Ascending aorta (tissue), 2 donors: ENCODE measurements around the gene P2RY14. TPM values are rescaled to one million over a fixed set of nuclear protein-coding genes. Genes with fewer than 3 reads are reported as not detected.
"Not testable (repeated sequence)": the region's sequence is repeated elsewhere in the genome, so short reads cannot be mapped to it uniquely, and the experiment has no call there.

Source experiments
- DNase-seq, 2 donors: peaks; one replicate each; pipeline ENCODE4 v3.0.0-alpha.2; 2019; ENCODE audit warnings: low spot score in 2 of 2
- H3K27ac ChIP-seq, 2 donors: fragments of 200-600 bp; sonication (generic); one replicate each; pipeline ENCODE4 v1.5.1; 2016 to 2017; ENCODE audit warnings: mild to moderate bottlenecking in 1 of 2
- H3K27me3 ChIP-seq: fragments of 200-600 bp; sonication (generic); one replicate; pipeline ENCODE4 v1.5.1; 2017
- H3K36me3 ChIP-seq, 2 donors: fragments of 200-600 bp; sonication (generic); one replicate each; pipeline ENCODE4 v1.5.1; 2016
- H3K4me1 ChIP-seq, 2 donors: fragments of 200-600 bp; sonication (generic); one replicate each; pipeline ENCODE4 v1.5.1; 2016 to 2017; ENCODE audit warnings: mild to moderate bottlenecking in 1 of 2
- H3K4me3 ChIP-seq, 2 donors: fragments of 200-600 bp; sonication (generic); one replicate each; pipeline ENCODE4 v1.5.1; 2016 to 2017; ENCODE audit warnings: mild to moderate bottlenecking in 1 of 2
- H3K9me3 ChIP-seq, 2 donors: fragments of 200-600 bp; sonication (generic); one replicate each; pipeline ENCODE4 v1.5.1; 2016
- intact Hi-C: fragments of 100-400 bp; cut with DNase I; formaldehyde crosslinking; loops from one replicate; pipeline ENCODE4 v1.15.1; 2023
- total RNA-seq: library from RNA; depleted of rRNA; stranded (reverse); fragments of >200 nt; gene quantifications from one replicate; pipeline ENCODE4 v1.1.0, GENCODE V29; 2016
- TF ChIP-seq, protein P1 (sequence below), 3 experiments: fragments of 200-600 bp in 2 of 3; fragments of 450-650 bp in 1 of 3; sonication (generic) in 2 of 3; IDR thresholded peaks; one replicate each; pipeline ENCODE4 v1.5.1; 2016 to 2019; ENCODE audit warnings: antibody characterized with exemption in 3 of 3, mild to moderate bottlenecking in 1 of 3, moderate library complexity in 1 of 3

Gene P2RY14
- total RNA-seq, 1 donor from 2014 or later: 2.7 TPM

DNA sequence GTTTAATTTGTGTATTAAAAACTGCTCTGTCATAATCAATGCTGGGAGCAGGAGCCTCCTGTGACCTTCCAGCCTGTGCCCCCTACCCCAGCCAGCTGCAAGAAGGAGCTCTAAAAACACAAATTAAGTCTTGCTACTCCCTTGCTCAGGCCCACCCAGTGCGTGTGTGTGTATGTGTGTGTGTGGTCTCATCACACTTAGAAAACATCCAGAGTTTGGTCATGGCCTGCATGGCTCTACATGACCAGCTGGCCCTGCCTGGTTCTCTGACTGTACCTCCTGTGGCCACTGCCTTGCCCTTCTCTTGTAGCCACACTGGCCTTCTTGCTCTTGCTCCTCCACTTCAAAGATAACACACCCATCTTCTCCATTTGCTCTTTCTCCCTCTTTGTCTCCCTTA, 13.7 kb downstream of the P2RY14 start:
- H3K9me3 ChIP-seq: no peaks in the 10 kb centered on the region
- no peak for DNase-seq
- intact Hi-C loops: no loop called here
- H3K4me3 ChIP-seq: no peak overlapping the region
- H3K27ac ChIP-seq: no peak overlapping the region
- H3K36me3 ChIP-seq: no peaks in the 10 kb centered on the region
- H3K4me1 ChIP-seq: no peaks in the 10 kb centered on the region
- TF ChIP-seq, protein P1, sequence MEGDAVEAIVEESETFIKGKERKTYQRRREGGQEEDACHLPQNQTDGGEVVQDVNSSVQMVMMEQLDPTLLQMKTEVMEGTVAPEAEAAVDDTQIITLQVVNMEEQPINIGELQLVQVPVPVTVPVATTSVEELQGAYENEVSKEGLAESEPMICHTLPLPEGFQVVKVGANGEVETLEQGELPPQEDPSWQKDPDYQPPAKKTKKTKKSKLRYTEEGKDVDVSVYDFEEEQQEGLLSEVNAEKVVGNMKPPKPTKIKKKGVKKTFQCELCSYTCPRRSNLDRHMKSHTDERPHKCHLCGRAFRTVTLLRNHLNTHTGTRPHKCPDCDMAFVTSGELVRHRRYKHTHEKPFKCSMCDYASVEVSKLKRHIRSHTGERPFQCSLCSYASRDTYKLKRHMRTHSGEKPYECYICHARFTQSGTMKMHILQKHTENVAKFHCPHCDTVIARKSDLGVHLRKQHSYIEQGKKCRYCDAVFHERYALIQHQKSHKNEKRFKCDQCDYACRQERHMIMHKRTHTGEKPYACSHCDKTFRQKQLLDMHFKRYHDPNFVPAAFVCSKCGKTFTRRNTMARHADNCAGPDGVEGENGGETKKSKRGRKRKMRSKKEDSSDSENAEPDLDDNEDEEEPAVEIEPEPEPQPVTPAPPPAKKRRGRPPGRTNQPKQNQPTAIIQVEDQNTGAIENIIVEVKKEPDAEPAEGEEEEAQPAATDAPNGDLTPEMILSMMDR (IDR thresholded peaks at IDR 0.05): no peak
- H3K27me3 ChIP-seq: no peaks in the 10 kb centered on the region

DNA sequence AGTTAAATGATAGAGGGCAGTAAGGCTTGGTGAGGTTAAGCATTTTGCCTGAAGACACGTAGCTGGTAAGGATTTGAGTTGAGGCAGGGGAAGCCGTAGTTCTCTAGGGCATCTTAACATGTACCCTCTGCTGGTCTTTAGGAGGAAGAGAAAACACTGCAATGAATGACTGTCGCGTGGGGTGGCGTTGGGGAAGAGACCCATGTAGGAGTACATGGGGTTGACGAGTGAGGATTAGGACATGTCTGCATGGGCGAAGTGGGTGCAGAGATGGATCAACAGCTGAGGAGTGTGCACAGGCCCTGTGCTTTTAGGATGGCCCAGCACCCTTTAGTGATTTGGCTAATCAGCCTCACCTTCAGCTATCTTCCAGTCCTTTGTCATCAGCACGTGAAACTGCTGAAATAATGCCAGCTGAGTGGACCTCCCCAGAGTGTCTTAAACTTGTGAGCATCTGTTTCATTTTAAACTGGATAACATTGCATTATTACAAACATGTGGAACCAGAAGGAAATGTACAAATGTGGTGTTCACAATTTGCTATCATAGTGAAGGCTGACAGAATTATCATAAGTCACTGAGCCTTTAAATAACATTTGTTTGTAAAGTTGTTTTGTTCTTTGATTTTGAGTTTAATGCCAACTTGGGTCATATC, 15.3 kb downstream of the P2RY14 start:
- intact Hi-C loops: no loop called here
- Histone ChIP-seq H3K27ac (no peak overlapping the region), H3K9me3 (no peaks in the 10 kb centered on the region), H3K36me3 (no peaks in the 10 kb centered on the region), H3K4me1 (no peaks in the 10 kb centered on the region), H3K4me3 (no peak overlapping the region), H3K27me3 (no peaks in the 10 kb centered on the region)
- TF ChIP-seq, protein P1 (IDR thresholded peaks at IDR 0.05): no peak
- no peak for DNase-seq

GRCh38 chr3:151259664-151260063, 18.7 kb downstream of the P2RY14 start:
- Histone ChIP-seq H3K9me3 (no peaks in the 10 kb centered on the region), H3K4me3 (no peak overlapping the region), H3K27me3 (no peaks in the 10 kb centered on the region), H3K27ac (no peak overlapping the region), H3K36me3 (no peaks in the 10 kb centered on the region), H3K4me1 (no peaks in the 10 kb centered on the region)
- DNase-seq: no peak
- intact Hi-C loops: no loop called here
- TF ChIP-seq, protein P1 (IDR thresholded peaks at IDR 0.05): no peak

DNA sequence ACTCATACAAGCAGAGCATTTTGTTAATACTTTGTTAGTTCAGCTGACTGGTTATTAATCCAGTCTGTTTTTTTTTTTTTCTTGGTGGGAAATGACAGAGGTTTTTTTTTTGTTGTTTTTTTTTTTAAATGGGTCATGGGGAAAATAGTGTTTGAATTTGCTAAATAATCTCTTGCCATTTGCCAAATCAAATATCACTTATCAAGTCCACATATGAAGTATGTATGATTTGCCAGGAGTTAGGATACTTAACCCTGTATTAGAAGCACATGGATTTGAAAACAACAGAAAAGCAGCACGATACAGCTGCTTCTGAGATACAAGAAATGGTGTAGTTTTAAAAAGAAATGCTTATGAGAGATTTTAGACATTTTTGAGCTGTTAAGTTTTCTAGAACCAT, 21.6 kb downstream of the P2RY14 start:
- TF ChIP-seq, protein P1 (IDR thresholded peaks at IDR 0.05): no peak
- H3K4me3 ChIP-seq: no peak overlapping the region
- intact Hi-C loops: no loop called here
- no peak overlapping the region for H3K27ac ChIP-seq
- no peaks in the 10 kb centered on the region for H3K36me3 ChIP-seq
- DNase-seq: no peak
- no peaks in the 10 kb centered on the region for H3K9me3 ChIP-seq
- no peaks in the 10 kb centered on the region for H3K4me1 ChIP-seq
- H3K27me3 ChIP-seq: no peaks in the 10 kb centered on the region

DNA sequence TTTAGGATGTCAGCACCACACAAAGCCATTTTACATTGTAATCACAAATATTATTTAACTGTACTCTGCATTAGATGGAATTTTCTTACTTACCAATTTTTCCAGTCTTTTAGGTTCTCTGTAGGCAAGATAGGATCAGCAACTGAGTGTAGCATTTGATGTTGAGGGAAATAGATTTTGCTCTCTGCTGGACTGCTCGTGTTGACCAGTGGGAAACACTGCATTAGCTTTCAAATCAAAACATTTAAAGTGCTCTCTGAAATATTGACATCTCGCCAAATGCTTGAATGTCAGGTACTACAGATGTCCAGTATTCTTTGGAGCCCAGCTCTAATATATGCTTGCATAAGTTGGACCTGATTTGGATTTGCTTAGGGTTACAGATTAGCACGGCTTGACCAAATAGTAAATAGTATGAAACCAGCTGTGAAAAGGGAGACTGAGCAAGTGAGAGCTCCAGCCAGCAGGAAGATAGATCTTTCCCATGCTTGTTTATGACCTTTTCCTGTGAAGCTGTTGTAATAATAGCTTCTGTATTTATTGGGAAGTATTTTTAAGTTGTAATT, 29.5 kb downstream of the P2RY14 start:
- TF ChIP-seq, protein P1 (IDR thresholded peaks at IDR 0.05): no peak
- intact Hi-C loops: no loop called here
- Histone ChIP-seq H3K9me3 (no peaks in the 10 kb centered on the region), H3K4me3 (no peak overlapping the region), H3K36me3 (no peaks in the 10 kb centered on the region), H3K27me3 (no peaks in the 10 kb centered on the region), H3K4me1 (no peaks in the 10 kb centered on the region), H3K27ac (no peak overlapping the region)
- DNase-seq: no peak

GRCh38 chr3:151242006-151242405, 36.3 kb downstream of the P2RY14 start:
- DNase-seq, H3K4me3 ChIP-seq, H3K4me1 ChIP-seq, intact Hi-C loops, H3K9me3 ChIP-seq, H3K27me3 ChIP-seq, H3K36me3 ChIP-seq, H3K27ac ChIP-seq: not testable (repeated sequence)
